Kidney epithelial cell (primary cell): ENCODE results near the gene CASK. TPM values are rescaled to one million over a fixed set of nuclear protein-coding genes. Genes with fewer than 3 reads are reported as not detected.

Source experiments
- DNase-seq: peaks from one replicate; pipeline ENCODE4 v3.0.0-alpha.2; 2010; ENCODE audit warnings: low read depth
- H3K27me3 ChIP-seq: 2 replicates; pipeline ENCODE4 v1.6.0; 2011; ENCODE audit warnings: low read length; ENCODE audit not compliant: control insufficient read depth, insufficient read depth
- H3K36me3 ChIP-seq: 2 replicates; pipeline ENCODE4 v1.5.1; 2011; ENCODE audit warnings: low read length; ENCODE audit not compliant: control insufficient read depth, insufficient read depth
- H3K4me3 ChIP-seq: 2 replicates; pipeline ENCODE4 v1.5.1; 2011; ENCODE audit warnings: low read depth, mild to moderate bottlenecking, control low read depth, low read length
- CTCF ChIP-seq: IDR thresholded peaks from 2 replicates; pipeline ENCODE4 v1.5.1; 2011; ENCODE audit warnings: mild to moderate bottlenecking, moderate library complexity, low read length, control low read depth, inconsistent platforms; ENCODE audit not compliant: insufficient read depth, poor library complexity, severe bottlenecking
- total RNA-seq: library from RNA; depleted of rRNA; stranded (reverse); fragments of >200 nt; gene quantifications from 2 replicates; pipeline ENCODE4 v1.2.3, GENCODE V29; 2015

CASK gene
- total RNA-seq, 1 donor from 2014 or later = 69.1 TPM

GRCh38 chrX:41870719-41871151 lies 52.6 kb downstream of the CASK start:
- Histone ChIP-seq H3K4me3 (no peak overlapping the region), H3K27me3 (no peaks in the 10 kb centered on the region), H3K36me3 (no peaks in the 10 kb centered on the region)
- TF ChIP-seq CTCF = no peak
- no peak for DNase-seq

GRCh38 chrX:41868392-41868977 lies 54.9 kb downstream of the CASK start:
- no peak for DNase-seq
- Histone ChIP-seq H3K27me3 (no peaks in the 10 kb centered on the region), H3K36me3 (no peaks in the 10 kb centered on the region), H3K4me3 (no peak overlapping the region)
- no peak for TF ChIP-seq CTCF

- no peaks in the 10 kb centered on the region for H3K36me3 ChIP-seq
- H3K27me3 ChIP-seq = no peaks in the 10 kb centered on the region
- DNase-seq = no peak
- TF ChIP-seq CTCF = peak; percentile 11
- H3K4me3 ChIP-seq = no peak overlapping the region
Observed at GRCh38 chrX:41863343-41864203, 59.8 kb downstream of the CASK start.

- no peak for TF ChIP-seq CTCF
- H3K27me3 ChIP-seq = no peaks in the 10 kb centered on the region
- H3K4me3 ChIP-seq = no peak overlapping the region
- DNase-seq = no peak
- H3K36me3 ChIP-seq = no peaks in the 10 kb centered on the region
Observed at GRCh38 chrX:41862562-41863184, 60.7 kb downstream of the CASK start.

- no peak for DNase-seq
- TF ChIP-seq CTCF = no peak
- no peak overlapping the region for H3K4me3 ChIP-seq
- H3K27me3 ChIP-seq = no peaks in the 10 kb centered on the region
- no peaks in the 10 kb centered on the region for H3K36me3 ChIP-seq
Observed at GRCh38 chrX:41858161-41858775, 65.1 kb downstream of the CASK start.
